MM.1S (cell line): ENCODE measurements around the gene BEAN1.

Experiments used
- DNase-seq: peaks from one replicate; pipeline ENCODE4 v3.0.0-alpha.2; 2015
- H2AFZ ChIP-seq: fragments of 300-600 bp; sonication (generic); 2 replicates; pipeline ENCODE4 v1.6.0; 2016; ENCODE audit warnings: antibody characterized with exemption, low read length
- H3F3A ChIP-seq: fragments of 300-600 bp; sonication (generic); 2 replicates; pipeline ENCODE4 v1.6.1; 2016; ENCODE audit warnings: mild to moderate bottlenecking, antibody characterized with exemption, low read length, moderate library complexity, mixed read lengths; ENCODE audit not compliant: insufficient read depth
- H3K27ac ChIP-seq: fragments of 300-600 bp; sonication (generic); 2 replicates; pipeline ENCODE4 v1.5.1; 2016; ENCODE audit warnings: mild to moderate bottlenecking, low read length
- H3K27me3 ChIP-seq: fragments of 300-600 bp; sonication (generic); replicated peaks from 2 replicates; pipeline ENCODE4 v1.6.0; 2016; ENCODE audit warnings: low read length; ENCODE audit not compliant: insufficient read depth
- H3K36me3 ChIP-seq: fragments of 300-600 bp; sonication (generic); replicated peaks from 2 replicates; pipeline ENCODE4 v1.6.1; 2016; ENCODE audit warnings: mild to moderate bottlenecking, low read length, mixed read lengths; ENCODE audit not compliant: insufficient read depth
- H3K4me1 ChIP-seq: fragments of 300-600 bp; sonication (generic); 2 replicates; pipeline ENCODE4 v1.6.1; 2016; ENCODE audit warnings: low read length, mixed read lengths
- H3K4me2 ChIP-seq: fragments of 300-600 bp; sonication (generic); 2 replicates; pipeline ENCODE4 v1.6.0; 2016; ENCODE audit warnings: low read depth, low read length
- H3K4me3 ChIP-seq: fragments of 300-600 bp; sonication (generic); 2 replicates; pipeline ENCODE4 v1.5.1; 2016; ENCODE audit warnings: low read length, mixed read lengths
- H3K79me2 ChIP-seq: fragments of 300-600 bp; sonication (generic); 2 replicates; pipeline ENCODE4 v1.6.1; 2016; ENCODE audit warnings: mixed run types, low read length, mixed read lengths
- H3K9ac ChIP-seq: fragments of 300-600 bp; sonication (generic); 2 replicates; pipeline ENCODE4 v1.6.1; 2016; ENCODE audit warnings: low read length, mixed read lengths
- H3K9me2 ChIP-seq: fragments of 300-600 bp; sonication (generic); replicated peaks from 2 replicates; pipeline ENCODE4 v1.6.1; 2016; ENCODE audit warnings: mild to moderate bottlenecking, low read length, mixed read lengths; ENCODE audit not compliant: insufficient read depth
- H3K9me3 ChIP-seq: fragments of 300-600 bp; sonication (generic); replicated peaks from 2 replicates; pipeline ENCODE4 v1.6.1; 2016; ENCODE audit warnings: mild to moderate bottlenecking, low read length, mixed read lengths; ENCODE audit not compliant: insufficient read depth
- H4K20me1 ChIP-seq: fragments of 300-600 bp; sonication (generic); 2 replicates; pipeline ENCODE4 v1.6.1; 2016; ENCODE audit warnings: mild to moderate bottlenecking, low read length, moderate library complexity, mixed read lengths; ENCODE audit not compliant: insufficient read depth
- EZH2 ChIP-seq: fragments of 300-600 bp; sonication (generic); optimal IDR thresholded peaks from 2 replicates; pipeline ENCODE3; 2017; ENCODE audit warnings: low read depth, mild to moderate bottlenecking, antibody characterized with exemption, low read length, mixed read lengths
- EZH2phosphoT487 ChIP-seq: fragments of 300-600 bp; sonication (generic); IDR thresholded peaks from 2 replicates; pipeline ENCODE4 v1.6.1; 2018; ENCODE audit warnings: antibody characterized with exemption, low read length
- TF ChIP-seq, protein P1 (sequence below): fragments of 300-600 bp; sonication (generic); IDR thresholded peaks from 2 replicates; pipeline ENCODE4 v1.5.1; 2016; ENCODE audit warnings: antibody characterized with exemption, low read length, mixed read lengths

Gene BEAN1

DNA sequence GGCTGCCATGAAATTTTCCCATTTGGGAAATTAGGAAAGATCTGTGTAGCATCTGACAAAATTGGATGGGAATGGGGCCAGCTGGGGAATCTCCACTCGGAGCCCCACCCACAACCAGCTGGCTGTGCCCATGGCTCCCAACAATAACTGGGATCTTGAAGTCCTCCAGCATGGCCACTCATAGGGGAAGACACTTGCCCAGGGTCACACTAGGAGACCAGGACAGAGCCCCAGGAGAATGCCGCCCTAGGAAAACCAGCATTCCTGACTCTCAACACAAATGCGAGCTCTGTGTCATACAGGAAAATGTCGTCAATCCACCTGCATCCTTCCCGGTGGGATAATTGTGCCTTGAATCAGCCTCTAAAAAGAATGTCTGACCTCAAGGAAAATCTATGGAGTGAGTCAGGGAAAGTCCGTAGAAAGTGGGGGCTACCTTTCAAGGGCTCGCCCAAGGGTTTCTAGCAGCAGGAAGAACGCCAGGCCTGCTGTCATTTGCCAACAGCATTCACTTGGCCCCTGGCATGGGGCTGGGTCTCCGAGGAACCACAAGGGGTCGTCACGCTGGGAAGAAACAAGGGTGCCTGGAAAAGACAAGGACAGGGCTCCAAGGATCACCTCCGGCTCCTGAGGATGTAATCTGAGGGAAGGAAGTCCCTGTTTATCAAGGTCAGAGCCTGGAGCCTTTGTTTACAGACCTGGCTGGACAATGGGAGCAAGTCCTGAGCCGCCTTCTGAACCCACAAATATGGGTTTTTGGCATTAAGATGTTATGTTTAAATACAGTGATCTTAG is 44.7 kb upstream of the BEAN1 start:
- H3K9ac ChIP-seq = no peak overlapping the region
- H3F3A ChIP-seq = no peaks in the 10 kb centered on the region
- no peaks in the 10 kb centered on the region for H3K9me3 ChIP-seq
- H3K27me3 ChIP-seq = no peaks in the 10 kb centered on the region
- no peak overlapping the region for H3K4me3 ChIP-seq
- no peaks in the 10 kb centered on the region for H3K79me2 ChIP-seq
- DNase-seq = no peak
- no peaks in the 10 kb centered on the region for H3K9me2 ChIP-seq
- H3K27ac ChIP-seq = no peak overlapping the region
- no peak overlapping the region for H2AFZ ChIP-seq
- H4K20me1 ChIP-seq = no peaks in the 10 kb centered on the region
- no peaks in the 10 kb centered on the region for H3K4me1 ChIP-seq
- no peaks in the 10 kb centered on the region for H3K36me3 ChIP-seq
- TF ChIP-seq EZH2phosphoT487 (no peak), EZH2 (no peak)
- TF ChIP-seq, protein P1, sequence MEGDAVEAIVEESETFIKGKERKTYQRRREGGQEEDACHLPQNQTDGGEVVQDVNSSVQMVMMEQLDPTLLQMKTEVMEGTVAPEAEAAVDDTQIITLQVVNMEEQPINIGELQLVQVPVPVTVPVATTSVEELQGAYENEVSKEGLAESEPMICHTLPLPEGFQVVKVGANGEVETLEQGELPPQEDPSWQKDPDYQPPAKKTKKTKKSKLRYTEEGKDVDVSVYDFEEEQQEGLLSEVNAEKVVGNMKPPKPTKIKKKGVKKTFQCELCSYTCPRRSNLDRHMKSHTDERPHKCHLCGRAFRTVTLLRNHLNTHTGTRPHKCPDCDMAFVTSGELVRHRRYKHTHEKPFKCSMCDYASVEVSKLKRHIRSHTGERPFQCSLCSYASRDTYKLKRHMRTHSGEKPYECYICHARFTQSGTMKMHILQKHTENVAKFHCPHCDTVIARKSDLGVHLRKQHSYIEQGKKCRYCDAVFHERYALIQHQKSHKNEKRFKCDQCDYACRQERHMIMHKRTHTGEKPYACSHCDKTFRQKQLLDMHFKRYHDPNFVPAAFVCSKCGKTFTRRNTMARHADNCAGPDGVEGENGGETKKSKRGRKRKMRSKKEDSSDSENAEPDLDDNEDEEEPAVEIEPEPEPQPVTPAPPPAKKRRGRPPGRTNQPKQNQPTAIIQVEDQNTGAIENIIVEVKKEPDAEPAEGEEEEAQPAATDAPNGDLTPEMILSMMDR = no peak
- no peak overlapping the region for H3K4me2 ChIP-seq

DNA sequence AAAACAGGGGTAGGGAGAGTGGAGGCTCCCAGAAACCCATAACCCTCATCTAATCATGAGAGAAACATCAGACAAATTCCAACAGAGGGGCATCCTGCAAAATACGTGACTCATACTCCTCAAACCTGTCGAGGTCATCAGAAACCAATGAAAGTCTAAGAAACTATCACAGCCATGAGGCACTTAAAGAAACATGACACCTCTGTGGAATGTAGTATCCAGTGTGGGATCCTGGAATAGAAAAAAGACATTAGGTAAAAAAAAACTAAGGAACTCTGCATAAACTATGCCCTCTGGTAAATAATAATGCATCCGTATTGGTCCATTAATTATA is 44.2 kb upstream of the BEAN1 start:
- Histone ChIP-seq H3K4me2 (no peak overlapping the region), H3K9ac (no peak overlapping the region), H3K27ac (no peak overlapping the region), H3K9me3 (no peaks in the 10 kb centered on the region), H4K20me1 (no peaks in the 10 kb centered on the region), H3K9me2 (no peaks in the 10 kb centered on the region), H3K4me1 (no peaks in the 10 kb centered on the region), H3K36me3 (no peaks in the 10 kb centered on the region), H2AFZ (no peak overlapping the region), H3K79me2 (no peaks in the 10 kb centered on the region), H3F3A (no peaks in the 10 kb centered on the region), H3K27me3 (no peaks in the 10 kb centered on the region), H3K4me3 (no peak overlapping the region)
- no peak for DNase-seq
- no peak for TF ChIP-seq EZH2phosphoT487
- TF ChIP-seq, protein P1 = no peak
- no peak for TF ChIP-seq EZH2

DNA sequence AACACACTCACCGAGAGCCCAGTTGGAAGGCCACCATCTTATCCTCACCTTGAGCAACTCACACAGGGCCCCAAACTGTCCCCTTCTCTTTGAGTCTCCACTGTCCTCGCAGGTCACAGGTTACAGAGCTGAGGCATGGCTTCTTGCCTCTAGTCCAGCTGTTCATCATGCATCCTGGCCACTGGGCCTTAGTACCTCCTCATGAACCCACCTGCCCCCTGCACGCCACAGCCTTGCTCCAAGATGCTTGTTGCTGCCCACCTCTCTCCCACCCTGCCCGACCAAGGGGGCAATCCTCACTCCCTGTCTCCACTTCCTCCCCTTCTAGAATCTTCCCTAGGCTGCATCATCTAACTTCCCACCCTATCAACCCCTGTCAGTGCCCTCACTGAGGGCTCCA is 43.5 kb upstream of the BEAN1 start:
- TF ChIP-seq EZH2phosphoT487 (no peak), EZH2 (no peak)
- TF ChIP-seq, protein P1 = no peak
- Histone ChIP-seq H3K4me1 (no peaks in the 10 kb centered on the region), H3K9me2 (no peaks in the 10 kb centered on the region), H3K4me2 (no peak overlapping the region), H3K27ac (no peak overlapping the region), H2AFZ (no peak overlapping the region), H3K9ac (no peak overlapping the region), H3K4me3 (no peak overlapping the region), H4K20me1 (no peaks in the 10 kb centered on the region), H3K79me2 (no peaks in the 10 kb centered on the region), H3K36me3 (no peaks in the 10 kb centered on the region), H3F3A (no peaks in the 10 kb centered on the region), H3K9me3 (no peaks in the 10 kb centered on the region), H3K27me3 (no peaks in the 10 kb centered on the region)
- no peak for DNase-seq
